HG03442 (cell line): ENCODE data around the gene MTA2.
"Not testable (repeated sequence)": the region's sequence is repeated elsewhere in the genome, so short reads cannot be mapped to it uniquely, and the experiment has no call there.

Experiments used
- ATAC-seq: cut with Tn5 transposase; IDR thresholded peaks from one replicate; pipeline ENCODE4 v1.9.1; 2021; ENCODE audit warnings: mild to moderate bottlenecking, moderate library complexity; ENCODE audit not compliant: unreplicated experiment

The MTA2 gene

GRCh38 chr11:62601372-62602140, at the start of gene MTA2:
Gene MTA2, minus strand, starts transcription at chr11:62601865. Its CDS starts 415 bp downstream, at chr11:62601450.
- ATAC-seq = peak; percentile 73

GRCh38 chr11:62650283-62650682, 48.6 kb upstream of the MTA2 start:
- ATAC-seq = not testable (repeated sequence)

GRCh38 chr11:62649486-62649885, 47.8 kb upstream of the MTA2 start:
- no peak for ATAC-seq

GRCh38 chr11:62648967-62649364, 47.3 kb upstream of the MTA2 start:
- no peak for ATAC-seq

- no peak for ATAC-seq
These were observed 46.7 kb upstream of the MTA2 start for GRCh38 chr11:62648185-62648966.

GRCh38 chr11:62647609-62648005, 45.9 kb upstream of the MTA2 start:
- no peak for ATAC-seq

- ATAC-seq = no peak
These were observed 45.4 kb upstream of the MTA2 start for GRCh38 chr11:62646825-62647608.

- peak; percentile 94 for ATAC-seq
These were observed 44.5 kb upstream of the MTA2 start, which contains the start of gene GANAB for GRCh38 chr11:62645946-62646824. Gene GANAB, minus strand, starts transcription at chr11:62646613. Its CDS starts 14 bp downstream, at chr11:62646599.

GRCh38 chr11:62645671-62645945, 43.9 kb upstream of the MTA2 start:
- ATAC-seq = no peak

GRCh38 chr11:62644220-62644619, 42.6 kb upstream of the MTA2 start:
- no peak for ATAC-seq

- ATAC-seq = no peak
These were observed 30.8 kb upstream of the MTA2 start for GRCh38 chr11:62632492-62632891.

GRCh38 chr11:62627713-62628112, 26.0 kb upstream of the MTA2 start:
- ATAC-seq = no peak

- no peak for ATAC-seq
These were observed 20.9 kb upstream of the MTA2 start for GRCh38 chr11:62622476-62623089.

GRCh38 chr11:62621567-62622470, 20.2 kb upstream of the MTA2 start, which contains the start of gene B3GAT3:
Gene B3GAT3, minus strand, starts transcription at chr11:62621986. Its CDS starts 39 bp downstream, at chr11:62621947.
- ATAC-seq = peak; percentile 91

GRCh38 chr11:62621027-62621566, 19.4 kb upstream of the MTA2 start:
- no peak for ATAC-seq

- ATAC-seq = not testable (repeated sequence)
These were observed 15.3 kb upstream of the MTA2 start for GRCh38 chr11:62616957-62617356.

- ATAC-seq = no peak
These were observed 13.9 kb upstream of the MTA2 start for GRCh38 chr11:62615521-62615920.

GRCh38 chr11:62614275-62614674, 12.6 kb upstream of the MTA2 start:
- no peak for ATAC-seq
